ENCODE results near the gene ZNF598.

ZNF598 gene

GRCh38 chr16:2057438-2057837, 47.8 kb upstream of the ZNF598 start:
- no peaks in the 10 kb centered on the region for H3K27me3 ChIP-seq (ENCODE audit: insufficient read depth, low read length, poor library complexity)
- H4K20me1 ChIP-seq (ENCODE audit: insufficient read depth, low read length) = peaks cover 7% of the 10 kb centered on the region; the same call in 1 of the 2 replicates
- DNase-seq (no peak), ATAC-seq (ENCODE audit: insufficient read depth, low read depth) (no peak; the same call in 2 of the 3 replicates)
- no peak overlapping the region for H2AFZ ChIP-seq (ENCODE audit: low read depth, low read length)
- H3K36me3 ChIP-seq (ENCODE audit: insufficient read depth, low read length) = peaks cover 69% of the 10 kb centered on the region
- H3K9ac ChIP-seq (ENCODE audit: low read depth, low read length) = no peak overlapping the region
- H3K9me3 ChIP-seq (ENCODE audit: insufficient read depth, low read length, severe bottlenecking) = no peaks in the 10 kb centered on the region
- H3K27ac ChIP-seq (ENCODE audit: low read length) = no peak overlapping the region
- H3K4me3 ChIP-seq (ENCODE audit: low read depth in 1 of 2, low read length in 2 of 2) = no peak overlapping the region
- H3K79me2 ChIP-seq (ENCODE audit: insufficient read depth, low read length) = no peaks in the 10 kb centered on the region
- TF ChIP-seq EZH2 (IDR thresholded peaks at IDR 0.05; ENCODE audit: borderline replicate concordance, low read depth, low read length, severe bottlenecking) (no peak), CTCF (IDR thresholded peaks at IDR 0.05; ENCODE audit: borderline replicate concordance, extremely low read depth, low read length, poor library complexity, severe bottlenecking) (no peak)
- no peak overlapping the region for H3K4me2 ChIP-seq (ENCODE audit: insufficient read depth, low read length)
- no peaks in the 10 kb centered on the region for H3K4me1 ChIP-seq (ENCODE audit: insufficient read depth, low read length)

GRCh38 chr16:2056681-2057407, 47.2 kb upstream of the ZNF598 start:
- Histone ChIP-seq H3K9me3 (ENCODE audit: insufficient read depth, low read length, severe bottlenecking) (no peaks in the 10 kb centered on the region), H3K79me2 (ENCODE audit: insufficient read depth, low read length) (no peaks in the 10 kb centered on the region), H3K27ac (ENCODE audit: low read length) (no peak overlapping the region), H4K20me1 (ENCODE audit: insufficient read depth, low read length) (peaks cover 7% of the 10 kb centered on the region; the same call in 1 of the 2 replicates), H3K4me1 (ENCODE audit: insufficient read depth, low read length) (no peaks in the 10 kb centered on the region), H3K27me3 (ENCODE audit: insufficient read depth, low read length, poor library complexity) (no peaks in the 10 kb centered on the region), H2AFZ (ENCODE audit: low read depth, low read length) (no peak overlapping the region), H3K4me3 (ENCODE audit: low read depth in 1 of 2, low read length in 2 of 2) (no peak overlapping the region), H3K4me2 (ENCODE audit: insufficient read depth, low read length) (no peak overlapping the region), H3K36me3 (ENCODE audit: insufficient read depth, low read length) (peaks cover 72% of the 10 kb centered on the region), H3K9ac (ENCODE audit: low read depth, low read length) (no peak overlapping the region)
- no peak for TF ChIP-seq EZH2 (IDR thresholded peaks at IDR 0.05; ENCODE audit: borderline replicate concordance, low read depth, low read length, severe bottlenecking)
- TF ChIP-seq CTCF (IDR thresholded peaks at IDR 0.05; ENCODE audit: borderline replicate concordance, extremely low read depth, low read length, poor library complexity, severe bottlenecking) = peak; percentile 32
- ATAC-seq (ENCODE audit: insufficient read depth, low read depth) (no peak), DNase-seq (no peak)

GRCh38 chr16:2056077-2056476, 46.5 kb upstream of the ZNF598 start:
- Histone ChIP-seq H3K4me1 (ENCODE audit: insufficient read depth, low read length) (no peaks in the 10 kb centered on the region), H3K4me2 (ENCODE audit: insufficient read depth, low read length) (no peak overlapping the region), H2AFZ (ENCODE audit: low read depth, low read length) (no peak overlapping the region), H3K27me3 (ENCODE audit: insufficient read depth, low read length, poor library complexity) (no peaks in the 10 kb centered on the region), H3K36me3 (ENCODE audit: insufficient read depth, low read length) (peaks cover 77% of the 10 kb centered on the region), H3K27ac (ENCODE audit: low read length) (no peak overlapping the region), H4K20me1 (ENCODE audit: insufficient read depth, low read length) (peaks cover 7% of the 10 kb centered on the region; the same call in 1 of the 2 replicates), H3K79me2 (ENCODE audit: insufficient read depth, low read length) (no peaks in the 10 kb centered on the region), H3K9ac (ENCODE audit: low read depth, low read length) (no peak overlapping the region), H3K9me3 (ENCODE audit: insufficient read depth, low read length, severe bottlenecking) (no peaks in the 10 kb centered on the region), H3K4me3 (ENCODE audit: low read depth in 1 of 2, low read length in 2 of 2) (no peak overlapping the region)
- ATAC-seq (ENCODE audit: insufficient read depth, low read depth) (no peak; the same call in 2 of the 3 replicates), DNase-seq (no peak)
- TF ChIP-seq CTCF (IDR thresholded peaks at IDR 0.05; ENCODE audit: borderline replicate concordance, extremely low read depth, low read length, poor library complexity, severe bottlenecking) (no peak), EZH2 (IDR thresholded peaks at IDR 0.05; ENCODE audit: borderline replicate concordance, low read depth, low read length, severe bottlenecking) (no peak)

All from DND-41 (cell line).